ENCODE results near the gene TMEM135.

- TF ChIP-seq CTCF (IDR thresholded peaks at IDR 0.05; ENCODE audit: low read length) = no peak
- no peak for TF ChIP-seq EZH2 (IDR thresholded peaks at IDR 0.05; ENCODE audit: borderline replicate concordance, low read length)
Measured at GRCh38 chr11:87254562-87254961, 216.8 kb downstream of the TMEM135 start.
